Left ventricle myocardium inferior (tissue), 1 donor: ENCODE results near the gene PLCB3. TPM values are rescaled to one million over a fixed set of nuclear protein-coding genes. Genes with fewer than 3 reads are reported as not detected.
A peak's percentile ranks its signal among the peaks of the same experiment; 100 is the strongest.

ENCODE experiments used
- DNase-seq: peaks from one replicate; pipeline ENCODE4 v3.0.0-alpha.2; 2020
- H3K27ac ChIP-seq: fragments of 200-600 bp; replicated peaks from 2 replicates; pipeline ENCODE4 v1.8.0; 2021
- H3K27me3 ChIP-seq: fragments of 200-600 bp; 2 replicates; pipeline ENCODE4 v1.8.0; 2021; ENCODE audit warnings: low read depth
- H3K36me3 ChIP-seq: fragments of 200-600 bp; 2 replicates; pipeline ENCODE4 v1.8.0; 2021
- H3K4me1 ChIP-seq: fragments of 200-600 bp; 2 replicates; pipeline ENCODE4 v1.8.0; 2021
- H3K4me3 ChIP-seq: fragments of 200-600 bp; 2 replicates; pipeline ENCODE4 v1.8.0; 2021; ENCODE audit warnings: mild to moderate bottlenecking, moderate library complexity
- H3K9me3 ChIP-seq: fragments of 200-600 bp; replicated peaks from 2 replicates; pipeline ENCODE4 v1.8.0; 2021
- CTCF ChIP-seq: fragments of 200-600 bp; IDR thresholded peaks from 2 replicates; pipeline ENCODE4 v1.8.0; 2021; ENCODE audit warnings: antibody characterized with exemption, mild to moderate bottlenecking, borderline replicate concordance
- intact Hi-C: fragments of 100-400 bp; cut with micrococcal nuclease; formaldehyde crosslinking; loops from one replicate; pipeline ENCODE4 v1.11.0; 2022
- total RNA-seq: library from RNA; stranded (reverse); fragmentation: NEBNext Ultra II Directional; extraction: Animal tissue kit (Norgen Biotek cat#: 25700); gene quantifications from one replicate; pipeline ENCODE4 v1.2.1, GENCODE V29; 2021
- donor health status: DM: no; HTN: yes; CAD: no; lungs with severe emphysema.

PLCB3 gene
- total RNA-seq, 1 donor from 2014 or later: 10.0 TPM

GRCh38 chr11:64264371-64264852, 13.1 kb downstream of the PLCB3 start:
- H3K9me3 ChIP-seq: no peaks in the 10 kb centered on the region
- H3K27me3 ChIP-seq: no peaks in the 10 kb centered on the region
- DNase-seq: no peak
- peaks cover 30% of the 10 kb centered on the region for H3K4me1 ChIP-seq
- no peak overlapping the region for H3K27ac ChIP-seq
- no peak overlapping the region for H3K4me3 ChIP-seq
- no peak for TF ChIP-seq CTCF
- H3K36me3 ChIP-seq: peaks cover 64% of the 10 kb centered on the region
- intact Hi-C loops: no loop called here

GRCh38 chr11:64265176-64266160, 14.1 kb downstream of the PLCB3 start:
- intact Hi-C loops: no loop called here
- Histone ChIP-seq H3K4me1 (peaks cover 36% of the 10 kb centered on the region), H3K27ac (no peak overlapping the region), H3K27me3 (no peaks in the 10 kb centered on the region), H3K36me3 (peaks cover 56% of the 10 kb centered on the region), H3K9me3 (no peaks in the 10 kb centered on the region), H3K4me3 (no peak overlapping the region)
- DNase-seq: no peak
- TF ChIP-seq CTCF: no peak

- no peak for TF ChIP-seq CTCF
- DNase-seq: no peak
- H3K27me3 ChIP-seq: no peaks in the 10 kb centered on the region
- peaks cover 38% of the 10 kb centered on the region for H3K4me1 ChIP-seq
- intact Hi-C loops: no loop called here
- H3K4me3 ChIP-seq: no peak overlapping the region
- H3K27ac ChIP-seq: peak overlapping the region; percentile 98
- no peaks in the 10 kb centered on the region for H3K9me3 ChIP-seq
- peaks cover 51% of the 10 kb centered on the region for H3K36me3 ChIP-seq
These were observed 15.0 kb downstream of the PLCB3 start for GRCh38 chr11:64266339-64266738.

GRCh38 chr11:64267207-64267945, 16.0 kb downstream of the PLCB3 start:
- peak overlapping the region; percentile 85 for H3K4me3 ChIP-seq
- peaks cover 49% of the 10 kb centered on the region for H3K4me1 ChIP-seq
- H3K36me3 ChIP-seq: peaks cover 41% of the 10 kb centered on the region
- TF ChIP-seq CTCF: no peak
- intact Hi-C loops: no loop called here
- H3K27me3 ChIP-seq: no peaks in the 10 kb centered on the region
- no peak for DNase-seq
- no peaks in the 10 kb centered on the region for H3K9me3 ChIP-seq
- H3K27ac ChIP-seq: peak overlapping the region; percentile 98

- Histone ChIP-seq H3K27me3 (no peaks in the 10 kb centered on the region), H3K27ac (peak overlapping the region; percentile 98), H3K36me3 (peaks cover 32% of the 10 kb centered on the region), H3K9me3 (no peaks in the 10 kb centered on the region), H3K4me1 (peaks cover 57% of the 10 kb centered on the region), H3K4me3 (peak overlapping the region; percentile 85)
- intact Hi-C loops: no loop called here
- peak; percentile 16 for TF ChIP-seq CTCF
- peak; percentile 60 for DNase-seq
These were observed 16.9 kb downstream of the PLCB3 start for GRCh38 chr11:64268025-64268892.
